Activated T-cell treated with anti-CD3 and anti-CD28 coated beads, Interleukin-2, amount 50 U/mL, for 4 hours (primary cell): ENCODE data around the gene KIF26A. TPM values are rescaled to one million over a fixed set of nuclear protein-coding genes. Genes with fewer than 3 reads are reported as not detected.

Experiments
- ATAC-seq, 2 donors: fragments of 200-7000 bp; cut with Tn5 transposase; one replicate each; pipeline ENCODE4 v1.10.0; 2021
- DNase-seq: peaks from one replicate; pipeline ENCODE4 v3.0.0-alpha.2; 2020
- H3K27me3 Mint-ChIP-seq: one replicate; pipeline ENCODE4 v1.8.0; 2021; ENCODE audit warnings: low read depth, mixed read lengths
- H3K36me3 Mint-ChIP-seq: one replicate; pipeline ENCODE4 v1.8.0; 2022; ENCODE audit warnings: mixed read lengths; ENCODE audit not compliant: insufficient read depth
- H3K4me1 Mint-ChIP-seq: one replicate; pipeline ENCODE4 v1.8.0; 2021; ENCODE audit warnings: low read depth, mixed read lengths
- H3K4me3 Mint-ChIP-seq: one replicate; pipeline ENCODE4 v1.8.0; 2021; ENCODE audit warnings: mild to moderate bottlenecking, moderate library complexity, mixed read lengths
- H3K9me3 Mint-ChIP-seq: one replicate; pipeline ENCODE4 v1.8.0; 2021; ENCODE audit warnings: mixed read lengths
- total RNA-seq, 3 donors: library from RNA; stranded (reverse); gene quantifications; one replicate each; pipeline ENCODE4 v1.2.1, GENCODE V29; 2021

The KIF26A gene
- total RNA-seq, 3 donors from 2014 or later: 0.24 to 0.86 (median 0.40) TPM

DNA sequence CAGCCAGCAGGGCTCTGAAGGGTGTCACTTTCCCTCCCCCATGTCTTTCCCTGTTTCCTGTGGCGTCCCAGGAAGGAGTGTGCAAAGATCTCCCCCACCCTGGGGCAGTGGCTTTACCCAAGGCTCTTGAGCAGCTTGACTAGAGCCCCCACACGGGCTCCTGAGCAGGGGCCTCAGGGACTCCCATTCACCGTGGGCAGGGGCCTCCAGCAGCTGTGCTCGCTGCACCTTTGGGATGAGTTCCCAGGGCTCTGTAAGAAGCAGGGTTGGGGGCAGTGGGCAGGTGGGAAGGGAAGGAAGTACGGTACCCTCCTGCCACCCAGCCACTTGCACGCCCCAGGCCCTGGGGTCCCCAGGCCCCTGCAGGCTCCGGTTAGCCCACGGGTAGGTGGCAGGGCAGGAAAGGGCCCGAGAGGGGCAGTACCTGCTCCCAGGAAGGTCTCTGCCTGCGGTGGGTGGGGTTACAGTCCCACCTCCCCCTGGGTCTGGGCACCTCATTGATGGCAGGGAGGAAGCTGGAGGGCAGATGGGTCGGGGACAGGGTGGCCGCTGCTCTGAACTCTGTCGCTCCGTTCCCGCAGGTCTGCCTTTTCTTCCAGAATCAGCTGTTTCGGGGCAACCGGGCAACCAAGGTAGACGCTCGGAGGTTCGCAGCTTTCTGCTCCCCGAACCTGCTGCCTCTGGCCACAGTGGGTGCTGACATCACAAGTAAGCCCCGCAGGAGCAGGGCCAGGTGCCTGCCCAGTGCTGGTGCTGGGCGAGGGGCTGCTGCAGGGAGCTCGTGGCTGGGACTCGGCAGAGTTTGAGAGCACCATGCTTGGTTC, 39.9 kb upstream of the KIF26A start:
- no peaks in the 10 kb centered on the region for H3K9me3 Mint-ChIP-seq
- DNase-seq: no peak
- no peaks in the 10 kb centered on the region for H3K36me3 Mint-ChIP-seq
- H3K4me3 Mint-ChIP-seq: no peak overlapping the region
- peaks cover 7% of the 10 kb centered on the region for H3K4me1 Mint-ChIP-seq
- H3K27me3 Mint-ChIP-seq: no peaks in the 10 kb centered on the region
- no peak for ATAC-seq

DNA sequence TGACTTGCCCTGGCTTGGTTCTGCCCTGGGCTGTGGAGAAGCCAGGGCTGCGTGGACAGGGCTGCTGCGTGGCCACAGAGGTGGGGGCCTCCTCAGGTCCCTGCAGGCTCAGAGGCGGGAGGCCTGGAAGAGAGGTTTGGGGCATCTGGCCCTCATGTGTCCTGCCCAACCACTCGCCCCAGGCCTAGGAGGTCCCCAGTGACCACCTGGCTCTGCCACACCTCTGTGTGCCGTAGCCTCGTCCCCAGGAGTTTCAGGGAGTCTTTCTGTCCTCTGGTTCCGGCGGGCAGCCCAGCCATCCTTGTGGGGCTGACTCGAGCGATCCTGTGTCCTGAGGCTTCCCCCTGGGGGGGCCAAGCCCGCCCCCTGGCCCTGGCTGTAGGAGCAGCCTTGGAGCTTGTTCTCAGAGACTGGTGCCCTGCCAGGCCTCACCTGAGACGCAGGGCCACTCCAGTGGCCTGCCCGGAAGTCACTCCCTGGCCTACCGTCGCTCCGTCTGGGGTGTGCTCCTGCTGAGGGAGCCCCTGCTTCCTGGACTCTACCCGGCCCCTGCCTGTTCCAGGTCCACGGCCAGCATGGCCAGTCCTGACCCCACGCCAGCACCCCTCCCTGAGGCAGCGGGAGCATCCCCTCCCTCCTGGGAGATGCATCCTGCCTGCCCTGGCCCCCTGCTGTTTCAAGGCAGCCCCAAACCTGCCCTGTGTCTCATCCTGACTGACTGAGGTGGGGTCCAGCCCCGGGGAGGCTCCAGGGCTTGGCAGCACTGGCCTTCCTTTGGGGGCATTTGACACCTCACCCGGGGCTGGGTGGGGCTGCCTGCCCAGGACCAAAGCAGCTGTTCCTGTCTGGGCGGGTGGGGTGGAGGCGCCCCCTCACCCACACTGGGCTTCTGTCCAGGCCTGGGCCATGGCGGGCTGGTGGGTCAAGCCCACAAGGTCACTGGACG, 39.0 kb upstream of the KIF26A start:
- ATAC-seq (no peak), DNase-seq (no peak)
- Mint-ChIP-seq H3K36me3 (no peaks in the 10 kb centered on the region), H3K4me3 (no peak overlapping the region), H3K4me1 (peaks cover 5% of the 10 kb centered on the region), H3K27me3 (no peaks in the 10 kb centered on the region), H3K9me3 (no peaks in the 10 kb centered on the region)

DNA sequence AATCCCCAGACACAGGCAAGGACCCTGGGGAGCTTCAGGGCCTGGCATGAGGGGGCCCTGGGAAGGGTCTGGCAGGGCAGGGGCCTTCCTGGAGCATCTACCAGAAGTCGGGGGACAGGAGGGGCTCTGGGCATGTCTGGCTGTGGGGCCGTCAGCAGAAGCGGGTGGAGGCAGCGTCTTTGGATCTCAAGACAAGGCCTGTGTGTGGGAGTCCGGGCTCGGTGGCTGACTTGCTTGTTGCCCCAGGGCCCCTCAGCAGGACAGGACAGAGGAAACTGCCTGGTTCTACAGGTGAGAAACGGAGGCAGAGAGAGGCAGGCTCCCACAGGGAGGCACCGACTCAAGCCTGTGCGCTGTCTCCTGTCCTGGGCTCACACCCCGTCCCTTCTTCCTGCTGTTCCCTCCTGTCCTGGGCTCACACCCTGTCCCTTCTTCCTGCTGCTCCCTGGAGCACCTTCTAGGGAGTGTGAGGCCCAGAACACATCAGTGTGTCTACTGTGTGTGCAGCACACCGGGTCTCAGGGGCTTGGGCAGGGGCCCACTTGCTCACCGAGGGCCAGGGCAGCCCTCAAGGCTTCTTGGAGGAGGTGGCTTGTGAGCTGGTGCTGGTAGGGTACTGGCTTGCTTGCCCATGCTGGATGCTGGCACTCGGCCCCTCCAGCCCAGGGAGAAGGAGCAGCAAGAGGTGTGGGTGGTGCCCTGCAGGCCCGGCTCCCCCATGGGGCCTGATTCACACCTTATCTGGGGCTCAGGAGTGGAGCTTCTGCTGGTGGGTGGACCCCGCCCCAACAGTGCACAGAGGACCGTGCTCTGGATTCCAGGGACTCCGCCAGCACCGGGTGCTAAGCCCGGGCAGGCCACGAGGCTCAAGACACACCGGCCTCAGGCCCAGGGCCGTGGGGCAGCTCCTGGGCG, 38.0 kb upstream of the KIF26A start:
- Mint-ChIP-seq H3K9me3 (no peaks in the 10 kb centered on the region), H3K36me3 (no peaks in the 10 kb centered on the region), H3K4me3 (no peak overlapping the region), H3K27me3 (no peaks in the 10 kb centered on the region), H3K4me1 (peaks cover 2% of the 10 kb centered on the region)
- ATAC-seq: no peak
- no peak for DNase-seq

GRCh38 chr14:104101086-104101621, 37.2 kb upstream of the KIF26A start:
- H3K4me1 Mint-ChIP-seq: no peaks in the 10 kb centered on the region
- H3K27me3 Mint-ChIP-seq: no peaks in the 10 kb centered on the region
- H3K9me3 Mint-ChIP-seq: no peaks in the 10 kb centered on the region
- DNase-seq (no peak), ATAC-seq (no peak)
- no peaks in the 10 kb centered on the region for H3K36me3 Mint-ChIP-seq
- no peak overlapping the region for H3K4me3 Mint-ChIP-seq

DNA sequence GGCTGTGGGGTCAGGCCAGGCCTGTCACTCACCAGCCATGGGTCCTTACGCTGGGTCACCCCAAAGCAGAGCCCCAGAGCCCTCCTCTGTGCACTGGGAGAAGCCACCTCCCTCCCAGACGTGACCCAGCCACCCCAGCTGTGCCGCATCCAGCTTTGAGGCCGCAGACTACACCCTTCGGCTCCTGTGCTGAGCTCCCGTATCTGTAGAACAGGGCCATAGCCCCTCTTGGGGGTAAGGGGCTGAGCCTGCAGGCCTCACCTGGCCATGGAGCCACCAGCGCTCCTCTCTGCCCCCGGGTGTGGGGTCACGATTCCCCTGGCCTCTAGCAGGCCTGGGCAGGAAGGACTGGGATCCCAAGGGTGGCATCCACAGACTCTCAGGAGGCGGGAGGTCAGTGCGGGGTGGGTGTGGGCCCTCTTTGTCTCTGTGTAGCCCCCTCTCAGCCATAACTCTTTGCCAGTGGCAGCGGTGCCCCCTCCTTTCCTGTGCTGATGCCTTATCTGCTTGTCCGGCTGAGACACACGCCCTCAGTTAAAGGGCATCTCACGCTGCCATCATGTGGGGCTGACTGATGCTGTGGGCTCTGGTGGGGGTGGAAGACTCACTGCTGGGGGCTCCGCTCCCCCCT, 36.6 kb upstream of the KIF26A start:
- Mint-ChIP-seq H3K9me3 (no peaks in the 10 kb centered on the region), H3K27me3 (no peaks in the 10 kb centered on the region), H3K36me3 (no peaks in the 10 kb centered on the region), H3K4me3 (no peak overlapping the region), H3K4me1 (no peaks in the 10 kb centered on the region)
- ATAC-seq: no peak
- DNase-seq: no peak

- ATAC-seq: no peak
- Mint-ChIP-seq H3K9me3 (no peaks in the 10 kb centered on the region), H3K4me3 (no peak overlapping the region), H3K36me3 (no peaks in the 10 kb centered on the region), H3K4me1 (no peaks in the 10 kb centered on the region), H3K27me3 (no peaks in the 10 kb centered on the region)
- no peak for DNase-seq
These were observed 36.0 kb upstream of the KIF26A start for GRCh38 chr14:104102282-104102914.

DNA sequence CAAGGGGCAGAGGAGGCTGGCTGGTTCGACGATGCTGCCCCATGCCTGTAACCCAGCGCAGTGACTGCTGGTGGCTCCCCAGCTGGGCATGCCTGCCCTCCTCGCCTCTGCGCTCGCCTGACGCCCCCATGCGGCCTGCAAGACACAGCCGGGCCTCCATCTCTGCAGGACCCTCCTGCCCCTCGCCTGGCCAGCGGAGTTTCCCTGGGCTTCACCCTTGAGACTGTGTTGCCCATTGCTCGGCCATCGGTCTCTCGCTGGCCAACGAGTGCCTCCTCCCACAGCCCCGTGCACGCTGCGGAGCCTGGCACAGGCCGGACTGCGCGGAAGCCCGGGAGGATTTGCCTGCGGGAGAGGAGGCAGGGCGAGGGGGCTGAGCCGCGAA, 35.3 kb upstream of the KIF26A start:
- no peaks in the 10 kb centered on the region for H3K4me1 Mint-ChIP-seq
- no peaks in the 10 kb centered on the region for H3K36me3 Mint-ChIP-seq
- H3K9me3 Mint-ChIP-seq: no peaks in the 10 kb centered on the region
- ATAC-seq (no peak), DNase-seq (no peak)
- H3K27me3 Mint-ChIP-seq: no peaks in the 10 kb centered on the region
- no peak overlapping the region for H3K4me3 Mint-ChIP-seq

DNA sequence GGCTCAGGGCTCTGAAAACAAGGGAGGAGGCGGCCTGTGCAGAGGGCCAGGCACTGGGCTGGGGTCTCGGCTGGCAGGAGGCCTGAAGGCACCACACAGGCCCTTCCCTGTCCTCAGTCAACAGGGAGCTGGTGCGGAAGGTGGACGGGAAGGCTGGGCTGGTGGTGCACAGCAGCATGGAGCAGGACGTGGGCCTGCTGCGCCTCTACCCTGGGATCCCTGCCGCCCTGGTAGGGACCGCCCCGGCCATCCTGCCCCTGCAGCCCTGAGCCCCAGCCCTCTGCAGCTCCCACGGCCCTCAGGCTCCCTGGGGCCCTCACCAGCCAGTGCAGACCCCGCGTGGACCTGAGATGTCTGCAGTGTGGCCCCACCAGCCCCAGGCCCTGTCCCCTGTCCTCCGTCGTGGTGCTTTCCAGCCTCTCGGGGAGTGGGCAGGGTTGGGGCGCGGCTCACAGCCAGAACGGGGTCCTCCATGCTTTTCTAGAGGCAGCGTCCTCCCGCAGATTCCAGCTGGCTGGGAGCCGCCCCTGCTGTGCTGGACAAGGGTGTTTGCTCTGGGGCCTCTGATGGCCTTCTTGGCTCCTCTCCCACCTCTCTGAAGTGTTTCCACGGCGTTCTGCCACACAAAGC, 34.8 kb upstream of the KIF26A start:
- Mint-ChIP-seq H3K36me3 (no peaks in the 10 kb centered on the region), H3K27me3 (no peaks in the 10 kb centered on the region), H3K4me3 (no peak overlapping the region), H3K4me1 (no peaks in the 10 kb centered on the region), H3K9me3 (no peaks in the 10 kb centered on the region)
- no peak for ATAC-seq
- no peak for DNase-seq

DNA sequence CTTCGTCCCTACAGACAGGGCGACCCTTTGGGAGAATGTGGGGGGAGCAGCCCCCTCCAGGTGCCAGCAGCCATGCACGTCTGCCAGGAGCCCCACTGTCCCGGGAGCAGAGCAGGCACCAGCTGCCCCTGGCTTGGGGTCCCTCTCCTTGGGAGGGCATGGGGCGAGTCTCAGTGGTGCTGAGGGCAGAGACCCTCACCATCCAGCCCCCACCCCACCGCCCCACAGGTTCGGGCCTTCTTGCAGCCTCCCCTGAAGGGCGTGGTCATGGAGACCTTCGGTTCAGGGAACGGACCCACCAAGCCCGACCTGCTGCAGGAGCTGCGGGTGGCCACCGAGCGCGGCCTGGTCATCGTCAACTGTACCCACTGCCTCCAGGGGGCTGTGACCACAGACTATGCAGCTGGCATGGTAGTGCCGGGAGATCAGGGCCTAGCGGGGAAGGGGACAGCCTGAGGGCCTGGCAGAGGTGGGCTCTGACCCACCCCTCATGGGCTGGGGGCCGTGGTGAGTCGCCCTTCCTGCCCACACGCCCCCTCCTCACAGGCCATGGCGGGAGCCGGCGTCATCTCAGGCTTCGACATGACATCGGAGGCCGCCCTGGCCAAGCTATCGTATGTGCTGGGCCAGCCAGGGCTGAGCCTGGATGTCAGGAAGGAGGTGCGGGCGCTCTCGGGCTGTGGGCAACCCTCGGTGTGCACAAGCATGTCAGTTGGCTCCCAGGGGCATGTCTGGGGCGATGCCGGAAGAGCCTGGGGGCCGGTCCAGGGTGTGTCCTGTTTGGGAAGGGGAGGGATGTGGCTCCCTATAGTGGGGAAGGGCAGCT, 34.1 kb upstream of the KIF26A start:
- Mint-ChIP-seq H3K36me3 (no peaks in the 10 kb centered on the region), H3K27me3 (no peaks in the 10 kb centered on the region), H3K4me3 (no peak overlapping the region), H3K9me3 (no peaks in the 10 kb centered on the region), H3K4me1 (no peaks in the 10 kb centered on the region)
- DNase-seq: no peak
- ATAC-seq: no peak

GRCh38 chr14:104105071-104105821, 33.1 kb upstream of the KIF26A start:
- ATAC-seq: no peak
- Mint-ChIP-seq H3K27me3 (no peaks in the 10 kb centered on the region), H3K4me3 (no peak overlapping the region), H3K36me3 (no peaks in the 10 kb centered on the region), H3K4me1 (no peaks in the 10 kb centered on the region), H3K9me3 (no peaks in the 10 kb centered on the region)
- no peak for DNase-seq

DNA sequence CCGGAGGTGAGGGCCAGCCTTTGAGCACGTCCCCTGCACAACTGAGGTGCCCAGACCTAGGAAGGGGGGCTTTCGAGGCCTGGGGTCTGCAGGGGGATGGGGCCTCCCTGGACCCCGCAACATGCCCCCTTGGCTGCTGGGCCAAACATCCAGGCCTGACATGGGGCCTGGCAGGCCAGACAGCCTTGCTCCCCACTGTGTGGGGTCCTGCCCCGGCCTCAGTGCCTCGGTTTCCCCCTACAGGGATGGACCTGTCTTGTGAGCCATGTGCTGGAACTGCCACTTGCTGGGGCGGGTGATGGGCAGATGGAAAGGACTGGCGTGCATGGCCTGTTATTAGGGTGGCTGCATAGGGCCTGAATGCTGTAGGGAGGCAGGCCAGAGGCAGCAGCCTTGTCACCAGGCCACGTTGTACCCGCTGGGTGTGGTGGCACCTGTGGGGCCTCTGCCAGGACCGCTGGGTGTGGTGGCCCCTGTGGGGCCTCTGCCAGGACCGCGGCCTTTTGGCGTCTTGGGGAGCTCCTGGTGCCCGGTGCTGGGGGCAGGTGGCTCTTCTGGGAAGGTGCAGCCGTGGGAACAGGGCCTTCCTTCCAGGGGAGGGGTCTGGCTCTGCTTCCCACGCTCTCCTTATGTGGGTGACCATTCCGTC, 32.4 kb upstream of the KIF26A start:
- Mint-ChIP-seq H3K36me3 (no peaks in the 10 kb centered on the region), H3K9me3 (no peaks in the 10 kb centered on the region), H3K27me3 (no peaks in the 10 kb centered on the region), H3K4me1 (no peaks in the 10 kb centered on the region), H3K4me3 (no peak overlapping the region)
- DNase-seq (no peak), ATAC-seq (no peak)
